ENCODE data around the gene LDLRAD2.

Gene LDLRAD2

GRCh38 chr1:21842606-21843162, 30.6 kb downstream of the LDLRAD2 start:
- no peak for DNase-seq (ENCODE audit: low spot score)

- DNase-seq (ENCODE audit: low spot score) = no peak
Measured at GRCh38 chr1:21843208-21843607, 31.1 kb downstream of the LDLRAD2 start.

GRCh38 chr1:21843996-21844395, 31.9 kb downstream of the LDLRAD2 start:
- no peak for DNase-seq (ENCODE audit: low spot score)

GRCh38 chr1:21845646-21846641, 33.9 kb downstream of the LDLRAD2 start:
- DNase-seq (ENCODE audit: low spot score) = no peak

GRCh38 chr1:21847223-21848205, 35.4 kb downstream of the LDLRAD2 start:
- DNase-seq (ENCODE audit: low spot score) = no peak

GRCh38 chr1:21848524-21849174, 36.6 kb downstream of the LDLRAD2 start:
- no peak for DNase-seq (ENCODE audit: low spot score)

- DNase-seq (ENCODE audit: low spot score) = no peak
Measured at GRCh38 chr1:21849909-21850576, 38.0 kb downstream of the LDLRAD2 start.

GRCh38 chr1:21851430-21852250, 39.6 kb downstream of the LDLRAD2 start:
- no peak for DNase-seq (ENCODE audit: low spot score)

- DNase-seq (ENCODE audit: low spot score) = no peak
Measured at GRCh38 chr1:21852282-21853130, 40.4 kb downstream of the LDLRAD2 start.

GRCh38 chr1:21853131-21853427, 41.0 kb downstream of the LDLRAD2 start:
- no peak for DNase-seq (ENCODE audit: low spot score)

GRCh38 chr1:21854090-21854750, 42.2 kb downstream of the LDLRAD2 start:
- DNase-seq (ENCODE audit: low spot score) = no peak

GRCh38 chr1:21854751-21855131, 42.7 kb downstream of the LDLRAD2 start:
- DNase-seq (ENCODE audit: low spot score) = no peak

GRCh38 chr1:21855257-21856096, 43.4 kb downstream of the LDLRAD2 start:
- DNase-seq (ENCODE audit: low spot score) = no peak

- DNase-seq (ENCODE audit: low spot score) = no peak
Measured at GRCh38 chr1:21857142-21857839, 45.2 kb downstream of the LDLRAD2 start.

GRCh38 chr1:21857840-21858670, 46.0 kb downstream of the LDLRAD2 start:
- no peak for DNase-seq (ENCODE audit: low spot score)

- no peak for DNase-seq (ENCODE audit: low spot score)
Measured at GRCh38 chr1:21859669-21860179, 47.7 kb downstream of the LDLRAD2 start.

All from iPS-NIHi11 (cell line).